Endometrial microvascular endothelial cells (primary cell): ENCODE measurements around the gene ANKRD65. TPM values are rescaled to one million over a fixed set of nuclear protein-coding genes. Genes with fewer than 3 reads are reported as not detected.
"Not testable (repeated sequence)": the region's sequence is repeated elsewhere in the genome, so short reads cannot be mapped to it uniquely, and the experiment has no call there.

Experiments
- in situ Hi-C: cut with HindIII; loops from 2 replicates; pipeline ENCODE4 v1.10.0; 2017; ENCODE audit warnings: low sequenced_read_pairs, low pct_unique_long_range_greater_than_20kb; ENCODE audit errors: inconsistent ontology term
- total RNA-seq: library from RNA; depleted of rRNA; stranded (reverse); fragments of >200 nt; gene quantifications from one replicate; pipeline ENCODE4 v1.2.3, GENCODE V29; 2015; ENCODE audit errors: inconsistent ontology term

ANKRD65 gene
- total RNA-seq, 1 donor from 2014 or later = 2.0 TPM

DNA sequence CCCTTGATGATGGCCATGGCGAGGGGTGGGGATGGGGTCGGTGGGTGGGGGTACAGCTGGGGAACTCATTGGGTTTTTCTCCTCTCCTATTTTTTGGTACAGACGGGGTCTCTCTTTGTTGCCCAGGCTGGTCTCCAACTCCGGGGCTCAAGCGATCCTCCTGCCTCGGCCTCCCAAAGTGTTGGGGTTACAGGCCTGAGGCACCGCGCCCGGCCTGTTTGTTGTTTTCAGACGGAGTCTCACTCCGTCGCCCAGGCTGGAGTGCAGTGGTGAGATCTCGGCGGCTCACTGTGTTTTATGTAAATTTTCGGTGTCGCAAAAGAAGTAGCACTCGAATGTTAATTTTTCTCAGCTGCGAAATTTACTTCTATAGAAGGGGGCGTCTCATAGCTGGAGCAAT lies 25.6 kb upstream of the ANKRD65 start:
- in situ Hi-C loops = not testable (repeated sequence)

DNA sequence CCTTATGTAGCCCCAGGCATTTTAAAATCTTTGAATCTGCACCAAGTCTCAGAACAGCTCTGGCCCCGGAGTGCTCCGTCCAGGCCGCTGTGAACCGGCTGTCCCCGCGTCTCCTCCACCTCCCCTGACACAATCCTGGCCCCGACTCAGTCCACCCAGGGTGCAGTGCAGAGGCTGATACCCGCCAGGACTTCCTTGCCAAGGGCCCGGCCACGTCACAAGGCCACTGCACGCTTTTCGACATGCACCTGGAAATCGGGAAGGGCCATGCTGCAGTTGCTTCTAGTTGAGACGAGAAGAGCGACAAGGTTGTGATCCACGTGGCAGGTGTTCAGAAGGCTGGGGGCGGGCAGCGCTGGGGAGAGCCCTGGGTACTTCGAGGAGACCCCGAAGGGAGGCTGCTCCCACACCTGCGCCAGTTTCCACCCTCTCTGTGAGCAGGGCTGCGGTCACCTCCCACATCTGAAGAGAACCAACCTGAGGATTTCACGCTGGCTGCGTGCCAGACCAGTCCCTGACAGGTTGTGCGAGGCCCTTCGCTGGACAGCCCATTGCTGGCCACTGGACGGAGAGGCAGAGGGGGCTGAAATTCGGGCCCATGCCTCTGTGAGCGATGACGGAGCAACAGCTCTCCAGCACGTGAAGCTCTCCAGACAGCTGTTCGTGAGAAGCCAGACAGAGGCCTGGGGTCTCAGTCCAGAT lies 21.1 kb upstream of the ANKRD65 start:
- in situ Hi-C loops = no loop called here

DNA sequence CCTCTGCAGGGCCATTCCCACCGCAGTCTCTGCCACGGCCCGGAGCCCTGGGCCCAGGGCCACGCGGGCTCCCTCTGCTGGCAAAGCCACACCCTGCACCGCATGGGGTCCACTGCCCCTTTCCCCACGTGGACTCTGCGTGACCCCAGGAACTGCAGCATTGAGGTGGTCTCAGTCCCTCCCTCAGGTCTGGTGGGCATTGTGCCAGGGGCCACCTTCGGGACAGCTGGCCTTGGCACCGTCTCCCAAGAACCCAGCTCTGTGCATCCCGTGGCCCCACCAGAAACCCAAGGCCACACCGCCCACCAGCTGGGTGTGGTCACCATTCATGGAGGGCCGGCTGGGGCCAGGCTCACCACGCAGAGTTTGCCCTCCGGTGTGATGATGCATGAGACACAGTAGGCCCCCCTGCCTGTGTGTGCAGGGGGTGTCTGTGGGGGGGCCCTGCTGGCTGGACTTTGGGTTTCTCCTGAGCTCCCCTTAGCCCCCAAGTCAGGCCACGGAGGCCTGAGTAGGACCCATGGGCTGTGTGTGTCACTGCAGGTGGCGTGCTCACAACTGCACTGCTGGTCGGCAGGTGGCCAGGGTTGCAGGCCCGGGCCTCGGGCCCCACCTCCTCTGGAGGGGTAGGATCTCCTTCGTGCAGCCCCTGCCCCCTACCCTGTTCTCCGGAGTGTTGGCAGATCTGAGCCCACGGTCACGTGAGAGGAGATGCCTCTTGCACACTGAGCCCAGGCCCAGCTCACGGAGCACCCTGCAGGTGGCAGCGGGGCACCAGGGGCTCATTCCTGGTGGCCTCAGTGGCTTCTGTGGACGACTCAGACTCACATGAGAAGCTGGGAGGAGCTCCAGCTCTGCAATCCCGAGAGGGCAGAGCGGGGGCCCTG lies 20.2 kb upstream of the ANKRD65 start:
- in situ Hi-C loops = no loop called here

DNA sequence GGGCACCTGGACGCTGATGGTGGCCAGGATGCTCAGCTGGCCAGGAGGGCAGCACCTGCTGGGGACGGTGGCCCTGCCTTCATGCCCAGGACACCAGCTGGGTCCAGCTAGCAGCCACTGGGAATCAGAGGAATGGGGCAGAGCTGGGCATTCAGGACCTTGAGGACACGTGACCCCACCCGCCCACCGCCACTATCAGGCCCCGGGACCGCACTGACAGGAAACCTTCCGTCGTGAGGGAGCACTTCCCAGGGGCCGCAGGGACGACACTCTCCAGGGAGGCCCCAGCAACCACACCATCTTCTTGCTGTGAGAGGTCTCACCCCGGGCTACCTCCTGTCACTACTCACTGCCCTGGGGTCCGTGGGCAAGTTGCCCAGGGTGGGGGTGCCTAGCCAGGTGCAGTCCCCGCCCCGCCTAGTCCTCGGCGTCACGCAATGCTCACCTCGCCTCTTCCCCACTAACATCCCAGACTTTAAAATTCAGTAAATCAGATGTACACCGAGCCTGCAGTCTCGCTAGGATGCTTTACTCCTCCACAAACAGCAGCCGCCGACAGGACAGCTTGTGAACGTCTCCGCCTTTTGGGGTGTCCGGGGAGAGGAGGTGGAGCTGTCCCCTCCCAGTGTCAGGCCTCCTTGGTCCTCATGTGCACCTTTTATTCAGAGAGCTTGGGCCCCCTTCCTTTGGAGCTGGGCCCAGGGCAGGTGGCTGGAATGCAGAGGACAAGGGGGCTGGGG lies 19.4 kb upstream of the ANKRD65 start:
- in situ Hi-C loops = no loop called here

DNA sequence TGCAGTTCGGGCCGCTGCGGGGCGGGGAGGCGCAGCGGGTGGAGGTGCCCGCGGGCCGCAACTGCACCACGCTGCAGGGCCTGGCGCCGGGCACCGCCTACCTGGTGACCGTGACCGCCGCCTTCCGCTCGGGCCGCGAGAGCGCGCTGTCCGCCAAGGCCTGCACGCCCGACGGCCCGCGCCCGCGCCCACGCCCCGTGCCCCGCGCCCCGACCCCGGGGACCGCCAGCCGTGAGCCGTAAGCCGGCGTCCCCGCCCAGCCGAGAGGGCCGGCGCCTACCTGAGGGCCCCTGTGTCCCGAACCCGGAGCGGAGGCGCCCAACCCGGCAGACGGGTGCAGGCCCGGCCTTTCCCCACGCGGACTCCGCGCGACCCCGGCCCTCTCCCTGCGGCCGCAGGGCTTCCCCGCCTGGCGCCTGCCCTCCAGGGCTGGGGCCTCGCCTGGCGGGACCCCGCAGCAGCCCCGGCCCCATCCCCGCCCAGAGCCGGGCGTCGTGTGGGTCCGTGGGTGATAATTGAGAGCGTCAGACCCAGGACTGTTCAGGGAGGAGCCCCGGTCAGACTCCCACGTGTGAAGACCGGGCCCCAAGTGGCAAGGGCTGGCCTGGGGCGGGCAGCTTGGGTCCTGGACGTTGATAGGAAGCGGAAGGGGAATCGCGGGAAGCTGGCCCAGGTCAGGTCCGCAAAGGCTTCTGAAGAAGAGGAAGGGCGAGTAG lies 18.6 kb upstream of the ANKRD65 start:
- in situ Hi-C loops = no loop called here

DNA sequence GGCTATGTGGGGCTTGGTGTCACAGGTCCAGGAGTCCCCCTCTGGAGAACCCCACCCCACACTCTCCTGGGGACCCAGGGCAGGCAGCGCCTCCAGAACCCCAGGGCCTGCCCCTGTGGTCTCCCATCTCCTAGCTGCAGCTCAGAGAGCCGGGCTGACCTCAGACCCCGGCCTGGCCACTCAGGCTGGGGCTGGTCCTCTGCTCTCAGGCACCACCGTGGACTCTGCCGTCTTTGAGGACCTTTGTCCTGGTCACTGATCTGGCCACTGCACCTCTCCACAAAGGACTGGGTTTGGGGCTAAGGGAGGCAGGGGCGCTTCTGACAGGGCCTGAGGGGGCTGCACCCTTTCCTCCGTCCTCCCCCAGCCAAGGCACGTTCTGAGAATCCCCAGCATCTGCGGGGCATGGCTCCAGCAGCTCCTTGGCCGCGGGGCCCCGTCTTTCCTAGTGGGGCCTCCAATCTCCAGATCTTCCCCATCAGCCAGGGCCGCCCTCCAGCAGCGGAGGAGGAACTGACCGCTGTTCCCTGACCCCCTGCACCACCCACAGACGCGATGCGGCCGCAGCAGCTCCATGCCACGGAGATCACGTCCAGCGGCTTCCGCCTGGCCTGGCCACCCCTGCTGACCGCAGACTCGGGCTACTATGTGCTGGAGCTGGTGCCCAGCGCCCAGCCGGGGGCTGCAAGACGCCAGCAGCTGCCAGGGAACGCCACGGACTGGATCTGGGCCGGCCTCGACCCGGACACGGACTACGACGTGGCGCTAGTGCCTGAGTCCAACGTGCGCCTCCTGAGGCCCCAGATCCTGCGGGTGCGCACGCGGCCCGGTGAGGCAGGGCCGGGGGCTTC lies 17.7 kb upstream of the ANKRD65 start:
- in situ Hi-C loops = no loop called here

DNA sequence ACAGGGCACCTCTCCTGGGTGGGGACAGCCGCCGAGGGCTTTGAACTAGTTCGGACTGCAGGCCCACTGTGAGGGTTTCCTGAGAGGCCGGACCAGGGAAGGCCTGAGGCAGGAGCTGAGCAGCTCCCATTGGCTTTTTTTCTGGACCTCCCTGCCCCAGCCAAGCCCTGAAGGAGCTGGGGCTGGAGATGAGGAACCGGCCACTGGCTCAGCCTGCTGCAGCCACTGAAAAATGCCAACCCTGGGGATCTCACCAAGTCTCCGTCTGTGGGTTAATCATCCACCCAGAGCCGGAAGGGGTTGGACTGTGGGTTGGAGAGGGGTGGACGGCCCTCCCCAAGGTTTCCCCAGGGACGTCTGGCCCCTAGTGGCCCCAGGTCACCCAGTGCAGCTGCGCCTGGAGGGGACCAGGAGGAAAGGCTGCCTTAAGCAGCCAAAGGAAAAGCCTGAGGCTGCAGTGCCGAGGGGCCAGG lies 16.9 kb upstream of the ANKRD65 start:
- in situ Hi-C loops = no loop called here

DNA sequence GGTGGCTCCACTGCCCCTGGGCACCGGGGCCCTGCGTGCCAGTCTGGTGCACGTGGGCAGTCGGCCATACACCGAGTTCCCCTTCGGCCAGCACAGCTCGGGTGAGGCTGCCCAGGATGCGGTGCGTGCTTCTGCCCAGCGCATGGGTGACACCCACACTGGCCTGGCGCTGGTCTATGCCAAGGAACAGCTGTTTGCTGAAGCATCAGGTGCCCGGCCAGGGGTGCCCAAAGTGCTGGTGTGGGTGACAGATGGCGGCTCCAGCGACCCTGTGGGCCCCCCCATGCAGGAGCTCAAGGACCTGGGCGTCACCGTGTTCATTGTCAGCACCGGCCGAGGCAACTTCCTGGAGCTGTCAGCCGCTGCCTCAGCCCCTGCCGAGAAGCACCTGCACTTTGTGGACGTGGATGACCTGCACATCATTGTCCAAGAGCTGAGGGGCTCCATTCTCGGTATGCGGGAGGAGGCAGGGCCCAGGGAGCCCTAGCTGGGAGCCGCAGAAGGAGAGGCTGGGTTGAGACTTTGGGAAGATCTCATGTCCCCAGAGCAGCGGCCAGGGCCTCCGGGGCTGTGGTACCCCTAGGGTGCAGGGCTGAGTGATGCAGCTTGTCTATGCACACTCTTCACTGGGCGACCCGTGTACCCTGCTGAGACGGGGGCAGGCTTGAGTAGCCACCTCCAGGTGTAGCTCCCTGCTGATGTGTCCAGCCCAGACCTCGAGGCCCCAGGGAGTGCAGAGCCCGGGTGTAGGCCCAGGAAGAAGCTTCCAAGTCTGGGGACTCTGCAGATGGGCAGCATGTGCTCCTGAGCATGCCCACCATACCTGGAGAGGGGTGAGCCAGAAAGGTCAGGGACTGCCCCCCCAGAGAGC lies 16.2 kb upstream of the ANKRD65 start:
- in situ Hi-C loops = no loop called here

DNA sequence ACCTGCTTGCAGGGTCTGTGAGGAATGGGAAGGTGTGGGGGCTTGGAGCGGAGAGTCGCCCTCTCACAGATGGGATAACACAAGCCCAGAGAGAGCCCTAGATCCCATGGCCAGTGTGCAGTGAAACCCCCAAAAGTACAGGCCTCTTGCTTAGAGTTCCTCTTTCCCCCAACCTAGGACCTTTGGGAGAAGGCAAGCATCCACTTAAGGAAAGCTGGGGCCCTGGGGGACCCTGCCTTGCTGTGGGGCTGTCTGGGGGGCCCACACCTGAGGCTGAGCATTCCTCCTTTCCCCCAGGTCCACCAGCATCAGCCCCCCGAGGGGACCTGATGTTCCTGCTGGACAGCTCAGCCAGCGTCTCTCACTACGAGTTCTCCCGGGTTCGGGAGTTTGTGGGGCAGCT lies 15.6 kb upstream of the ANKRD65 start:
- in situ Hi-C loops = no loop called here

DNA sequence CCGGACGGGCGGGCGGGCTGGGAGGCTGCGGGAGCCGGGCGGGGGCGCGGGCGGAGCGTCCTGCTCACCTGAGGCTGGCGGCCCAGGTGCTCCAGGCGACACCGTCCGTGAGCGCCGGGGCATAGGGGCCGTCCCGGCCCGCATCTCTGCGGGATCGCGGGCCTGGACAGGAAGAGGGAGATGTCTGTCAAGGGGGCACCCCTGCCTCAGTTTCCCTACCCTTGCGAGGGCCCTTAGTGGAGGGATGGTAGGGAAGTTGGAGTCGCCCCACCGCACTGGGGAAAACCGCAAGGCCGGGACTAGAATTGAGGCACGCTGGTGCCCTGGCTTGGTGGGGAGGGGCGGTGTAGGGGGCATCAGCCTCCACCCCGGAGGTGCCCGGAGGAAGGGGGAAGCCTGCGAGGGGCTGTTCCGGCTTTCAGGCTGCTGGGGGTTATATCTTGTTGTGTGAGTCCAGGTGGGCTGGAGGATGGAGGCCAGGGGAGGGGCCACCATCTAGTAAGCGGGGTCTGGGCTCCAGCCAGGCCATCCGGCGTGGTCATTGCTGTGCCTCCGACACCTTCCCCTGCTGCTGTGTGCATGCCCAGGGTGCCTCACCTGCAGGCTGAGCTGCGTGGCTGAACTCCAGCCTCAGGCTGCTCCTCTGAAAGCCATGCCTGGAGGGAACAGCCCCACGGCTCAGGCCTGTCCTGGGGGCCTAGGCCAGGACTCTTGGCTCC lies 15.0 kb upstream of the ANKRD65 start:
- in situ Hi-C loops = no loop called here

DNA sequence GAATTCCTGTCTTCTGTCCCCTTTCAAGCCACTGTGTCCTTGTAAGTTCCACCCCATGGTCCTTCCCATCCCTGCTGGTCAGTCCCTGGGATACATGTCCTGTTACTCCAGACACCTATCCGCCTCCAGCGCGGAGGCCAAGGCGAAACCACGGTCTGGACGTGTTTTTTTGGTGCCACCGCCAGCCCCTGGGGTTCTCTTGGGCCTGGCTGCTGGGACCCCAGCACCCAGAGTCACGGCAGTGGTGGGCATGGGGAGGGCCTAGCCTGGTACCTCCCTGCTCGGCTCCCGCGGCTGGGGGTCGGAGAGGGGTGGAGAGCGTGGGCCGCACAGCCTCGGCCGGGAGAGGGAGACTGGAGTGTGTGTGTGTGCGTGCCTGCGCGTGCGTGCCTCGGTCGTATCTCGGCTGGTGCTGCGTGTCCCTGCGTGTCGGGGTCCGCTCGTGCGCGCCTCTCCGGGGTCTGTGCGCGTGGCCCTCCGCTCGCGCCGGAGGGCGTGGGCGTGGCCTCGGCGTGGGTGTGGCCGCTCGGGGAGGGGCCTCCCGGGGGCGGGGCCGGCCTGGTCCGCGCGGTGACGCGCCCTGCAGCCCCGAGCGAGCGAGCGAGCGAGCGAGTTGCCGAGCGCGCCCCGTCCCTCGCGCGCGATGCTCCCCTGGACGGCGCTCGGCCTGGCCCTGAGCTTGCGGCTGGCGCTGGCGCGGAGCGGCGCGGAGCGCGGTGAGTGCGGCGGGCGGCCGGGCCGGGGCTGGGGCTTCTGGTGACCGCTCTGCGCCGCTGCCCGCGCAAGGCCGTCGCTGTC lies 14.2 kb upstream of the ANKRD65 start, which contains the start of gene VWA1:
VWA1 (plus strand) TSS at position 585 of the 798 bp plus-strand sequence; CDS start at position 644, 59 bp downstream.
- in situ Hi-C loops = no loop called here

DNA sequence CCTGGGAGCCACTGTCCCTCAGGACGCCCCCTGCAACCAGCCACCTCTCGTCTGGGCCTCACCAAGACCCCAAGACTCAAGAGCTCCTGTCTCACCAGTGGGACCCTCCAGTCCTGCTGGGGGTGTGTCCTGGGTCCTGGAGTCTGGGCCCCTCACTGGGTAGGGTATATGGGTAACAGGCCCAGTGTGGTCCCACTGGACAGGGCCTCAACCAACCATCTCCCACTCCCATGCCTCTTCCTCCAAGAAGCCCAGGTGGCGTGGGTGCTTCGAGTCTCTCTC lies 13.7 kb upstream of the ANKRD65 start:
- in situ Hi-C loops = no loop called here

DNA sequence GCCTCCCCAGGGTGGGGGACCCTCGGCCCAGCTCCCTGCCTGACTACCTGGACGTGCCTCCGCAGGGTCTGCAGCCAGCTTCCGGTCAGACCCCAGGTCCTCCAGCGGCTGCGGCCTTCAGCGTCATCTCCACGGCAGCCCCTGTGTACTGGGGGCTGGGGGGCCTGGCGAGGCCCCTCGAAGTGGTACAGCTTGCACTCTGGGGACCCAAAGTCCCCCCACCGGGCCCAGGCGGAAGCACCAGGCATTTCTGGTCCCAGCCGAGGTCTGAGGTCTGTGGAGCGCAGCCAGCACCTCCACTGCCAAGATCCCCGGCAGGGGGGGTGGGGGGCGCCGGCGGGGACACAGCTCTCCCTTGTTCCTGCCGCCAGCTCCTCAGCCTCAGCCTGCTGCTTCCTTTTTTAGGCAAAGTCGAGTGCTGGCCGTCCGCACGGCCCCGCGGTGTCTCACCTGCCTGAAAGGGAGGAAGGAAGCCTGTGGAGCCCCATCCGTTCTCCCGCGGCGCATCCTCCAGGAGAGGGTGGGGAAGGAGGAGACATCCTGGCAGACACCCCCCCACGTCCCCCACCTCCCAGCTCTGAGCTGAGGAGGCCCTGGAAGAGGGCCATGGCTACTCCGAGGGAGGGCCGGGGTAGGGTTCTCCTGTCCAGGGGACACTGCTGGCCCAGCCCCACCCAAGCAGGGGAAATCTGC lies 13.2 kb upstream of the ANKRD65 start:
- in situ Hi-C loops = no loop called here

DNA sequence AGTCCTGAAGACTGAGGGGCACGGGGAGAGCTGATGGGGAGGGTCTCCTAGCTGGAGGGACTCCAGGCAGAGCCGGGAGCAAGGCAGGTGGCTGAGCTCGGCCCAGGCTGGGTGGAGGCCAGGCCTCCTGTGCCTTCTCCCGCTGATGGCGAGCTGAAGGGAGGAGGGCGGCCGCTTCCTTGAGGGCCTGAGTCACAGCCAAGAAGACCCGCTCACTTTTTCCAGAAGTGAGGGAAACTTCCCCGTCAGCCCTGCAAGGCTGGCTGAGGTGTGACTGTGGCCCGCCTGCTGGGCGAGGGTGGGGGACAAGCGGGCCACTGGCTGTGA lies 12.7 kb upstream of the ANKRD65 start:
- in situ Hi-C loops = no loop called here

DNA sequence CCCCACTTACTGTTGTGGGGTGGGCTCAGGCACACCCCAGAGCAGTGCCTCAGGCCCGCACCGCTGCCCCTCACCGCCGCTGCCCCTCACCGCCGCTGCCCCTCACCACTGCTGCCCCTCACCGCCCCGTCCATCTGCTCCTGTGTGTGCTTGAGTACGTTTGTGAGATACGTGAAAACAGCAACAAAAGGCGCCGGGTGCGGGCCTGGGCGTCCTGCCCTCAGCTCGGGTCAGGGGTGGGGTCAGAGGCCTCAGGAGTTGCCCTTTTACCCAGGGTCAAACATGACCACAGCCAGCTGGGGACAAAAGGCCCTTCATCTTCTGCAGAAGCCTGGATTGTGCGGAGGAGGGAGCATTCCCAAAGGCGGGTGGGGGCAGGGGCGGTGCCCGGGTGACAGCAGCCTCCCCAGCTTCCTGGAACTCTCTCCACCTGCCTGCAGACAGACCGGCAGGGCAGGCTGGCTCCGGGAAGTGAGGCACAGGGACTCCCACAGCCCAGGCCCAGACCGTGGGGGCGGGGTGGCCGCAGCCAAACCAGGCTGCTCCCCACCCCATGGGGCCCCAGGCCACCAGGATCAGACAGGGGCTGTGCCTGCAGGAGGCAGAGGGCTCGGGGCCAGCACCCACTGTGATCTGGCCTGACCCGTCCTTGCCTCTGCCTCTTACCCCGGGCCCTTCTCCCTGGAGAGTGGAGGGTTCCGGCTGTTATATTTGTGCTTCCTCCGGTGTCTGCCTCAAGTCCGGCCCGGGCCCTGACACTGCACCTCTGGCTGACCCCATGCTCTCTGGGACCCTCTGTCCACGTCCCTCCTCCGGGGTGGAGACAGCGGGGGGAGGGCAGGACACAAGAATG lies 12.1 kb upstream of the ANKRD65 start:
- in situ Hi-C loops = no loop called here
